NCI-H69 (cell line): ENCODE data around the gene USP17L19.
"Not testable (repeated sequence)": the region's sequence is repeated elsewhere in the genome, so short reads cannot be mapped to it uniquely, and the experiment has no call there.

Source experiments
- DNase-seq: peaks from one replicate; lab custom pipeline; 2025; lab: John Stamatoyannopoulos, UW

USP17L19 gene

GRCh38 chr4:9253078-9253477 lies at the start of gene USP17L19:
USP17L19 (plus strand) TSS chr4:9253378; CDS start chr4:9253378, 0 bp downstream.
- not testable (repeated sequence) for DNase-seq

- DNase-seq = not testable (repeated sequence)
Observed at GRCh38 chr4:9210357-9210756, 42.8 kb upstream of the USP17L19 start, which contains the start of gene USP17L10. USP17L10 (plus strand) TSS chr4:9210657; CDS start chr4:9210657, 0 bp downstream.

GRCh38 chr4:9214701-9215100 lies 38.5 kb upstream of the USP17L19 start:
- DNase-seq = not testable (repeated sequence)

GRCh38 chr4:9215105-9215504 lies 38.1 kb upstream of the USP17L19 start, which contains the start of gene USP17L11:
USP17L11 (plus strand) TSS chr4:9215405; CDS start chr4:9215405, 0 bp downstream.
- DNase-seq = not testable (repeated sequence)

GRCh38 chr4:9219852-9220251 lies 33.3 kb upstream of the USP17L19 start, which contains the start of gene USP17L12:
USP17L12 (plus strand) TSS chr4:9220152; CDS start chr4:9220152, 0 bp downstream.
- not testable (repeated sequence) for DNase-seq

- not testable (repeated sequence) for DNase-seq
Observed at GRCh38 chr4:9224596-9224995, 28.6 kb upstream of the USP17L19 start, which contains the start of gene USP17L13. USP17L13 (plus strand) TSS chr4:9224896; CDS start chr4:9224896, 0 bp downstream.

- not testable (repeated sequence) for DNase-seq
Observed at GRCh38 chr4:9230249-9230648, 22.9 kb upstream of the USP17L19 start.

GRCh38 chr4:9234085-9234484 lies 19.1 kb upstream of the USP17L19 start, which contains the start of gene USP17L15:
USP17L15 (plus strand) TSS chr4:9234385; CDS start chr4:9234385, 0 bp downstream.
- not testable (repeated sequence) for DNase-seq

GRCh38 chr4:9238461-9238860 lies 14.7 kb upstream of the USP17L19 start:
- DNase-seq = not testable (repeated sequence)

GRCh38 chr4:9243579-9243978 lies 9.6 kb upstream of the USP17L19 start, which contains the start of gene USP17L17:
USP17L17 (plus strand) TSS chr4:9243879; CDS start chr4:9243879, 0 bp downstream.
- DNase-seq = not testable (repeated sequence)

- DNase-seq = not testable (repeated sequence)
Observed at GRCh38 chr4:9247953-9248680, 5.1 kb upstream of the USP17L19 start, which contains the start of gene USP17L18. USP17L18 (plus strand) TSS chr4:9248630; CDS start chr4:9248630, 0 bp downstream.

- DNase-seq = not testable (repeated sequence)
Observed at GRCh38 chr4:9257824-9258223, 4.6 kb downstream of the USP17L19 start, which contains the start of gene USP17L20. USP17L20 (plus strand) TSS chr4:9258124; CDS start chr4:9258124, 0 bp downstream.

- DNase-seq = not testable (repeated sequence)
Observed at GRCh38 chr4:9262572-9262971, 9.4 kb downstream of the USP17L19 start, which contains the start of gene USP17L21. USP17L21 (plus strand) TSS chr4:9262872; CDS start chr4:9262872, 0 bp downstream.

GRCh38 chr4:9267319-9267718 lies 14.1 kb downstream of the USP17L19 start, which contains the start of gene USP17L22:
USP17L22 (plus strand) TSS chr4:9267619; CDS start chr4:9267619, 0 bp downstream.
- DNase-seq = not testable (repeated sequence)

- not testable (repeated sequence) for DNase-seq
Observed at GRCh38 chr4:9271719-9272118, 18.5 kb downstream of the USP17L19 start.
